Adrenal gland (tissue), 19 donors: ENCODE measurements around the gene C12orf43. TPM values are rescaled to one million over a fixed set of nuclear protein-coding genes. Genes with fewer than 3 reads are reported as not detected.
"Not testable (repeated sequence)": the region's sequence is repeated elsewhere in the genome, so short reads cannot be mapped to it uniquely, and the experiment has no call there.

Experiments
- DNase-seq, 7 donors: peaks; one replicate each; pipeline ENCODE4 v3.0.0-alpha.2; 2019 to 2020
- H3K27ac ChIP-seq, 5 donors: fragments of 200-600 bp; sonication (generic) in 4 of 5; 1 replicate in 3 of 5; 2 replicates in 2 of 5; pipeline versions ENCODE4 v1.5.1 to v1.8.0; 2016 to 2020; ENCODE audit warnings: mild to moderate bottlenecking in 1 of 5
- H3K27me3 ChIP-seq: fragments of 200-600 bp; 2 replicates; pipeline ENCODE4 v1.8.0; 2021
- H3K36me3 ChIP-seq, 2 donors: fragments of 200-600 bp; replicated peaks in 1 of 2; 1 replicate in 1 of 2; 2 replicates in 1 of 2; pipeline versions ENCODE4 v1.5.1 to v1.8.0; 2018 to 2022
- H3K4me1 ChIP-seq, 2 donors: fragments of 200-600 bp; replicated peaks in 1 of 2; 1 replicate in 1 of 2; 2 replicates in 1 of 2; pipeline versions ENCODE4 v1.5.1 to v1.8.0; 2018 to 2021
- H3K4me3 ChIP-seq, 4 donors: fragments of 200-600 bp; sonication (generic) in 3 of 4; one replicate each; pipeline ENCODE4 v1.5.1; 2016 to 2018
- H3K9me3 ChIP-seq, 3 donors: fragments of 200-600 bp; sonication (generic) in 1 of 3; replicated peaks in 1 of 3; 1 replicate in 2 of 3; 2 replicates in 1 of 3; pipeline versions ENCODE4 v1.5.1 to v1.8.0; 2016 to 2021
- CTCF ChIP-seq, 6 experiments: fragments of 450-650 bp in 4 of 6; fragments of 200-600 bp in 2 of 6; sonication (generic) in 1 of 6; IDR thresholded peaks; 1 replicate in 5 of 6; 2 replicates in 1 of 6; pipeline versions ENCODE4 v1.5.1 to v1.8.0; 2016 to 2021; ENCODE audit warnings: antibody characterized with exemption in 6 of 6, mild to moderate bottlenecking in 2 of 6, moderate library complexity in 1 of 6
- POLR2A ChIP-seq, 2 donors: fragments of 450-650 bp; IDR thresholded peaks; one replicate each; pipeline ENCODE4 v1.6.1; 2017; ENCODE audit warnings: antibody characterized with exemption in 2 of 2, mild to moderate bottlenecking in 2 of 2, moderate library complexity in 1 of 2
- WGBS, 4 donors: extraction: QIAGEN DNeasy Blood & Tissue Kit in 2 of 4; methylation state at CpG; one replicate each; pipeline versions ENCODE4 v1.1.5 to v1.1.7; 2013 to 2017; 5-methylcytosine and 5-hydroxymethylcytosine counted together
- intact Hi-C, 2 donors: fragments of 100-400 bp; cut with DNase I; formaldehyde crosslinking; loops; one replicate each; pipeline versions ENCODE4 v1.14.1 to v1.15.0; 2022 to 2023
- long read RNA-seq, 10 donors: library from polyadenylated mRNA in 3 of 10; unstranded in 2 of 10; stranded (forward) in 1 of 10; transcript quantifications; one replicate each; pipeline ENCODE4 v2.0.0 and lab custom pipeline, GENCODE V29; 2021 to 2026
- polyA plus RNA-seq, 3 donors: library from polyadenylated mRNA; stranded (reverse); fragments of 200-250 nt in 2 of 3; fragments of 350-450 nt in 1 of 3; fragmentation: Illumina TruSeq in 1 of 3; extraction: RNeasy Lipid Tissue Mini Kit (QIAGEN cat#74804) in 1 of 3; gene quantifications; one replicate each; pipeline ENCODE4 v1.2.3, GENCODE V29; 2013 to 2014
- total RNA-seq, 9 donors: library from RNA; depleted of rRNA in 4 of 9; stranded (reverse); fragments of >200 nt in 4 of 9; fragments of 120-200 nt in 1 of 9; fragmentation: NEBNext Ultra II Directional in 1 of 9; extraction: Animal tissue kit (Norgen Biotek cat#: 25700) in 1 of 9; gene quantifications; one replicate each; pipeline versions ENCODE4 v1.1.0 to v1.2.4, GENCODE V29; 2013 to 2023
- donor health status: healthy with polysubstance abuse.
- donor health status: Bipolar disorder and iron deficiency.
- donor health status: DM: yes; HTN: yes; CAD: no.
- donor health status: DM: no; HTN: no; CAD: no.
- donor health status: DM: no; HTN: no; CAD: no.
- donor health status: DM: yes; HTN: yes; CAD: no.

Gene C12orf43
- total RNA-seq (10 to 100 TPM in 8 of 9 donors, 1 to 10 TPM in 1; 8.9 to 20.0 (median 14.0) TPM), polyA plus RNA-seq (10 to 100 TPM; 10.9 to 14.6 (median 13.0) TPM)
- long read RNA-seq, donor 1, full-length matches to known transcripts = 1 of 1 reads
- long read RNA-seq, donor 1, partial matches to known transcripts = 0 of 1 reads
- long read RNA-seq, donor 1, other reads (novel, unspliced or antisense) = 0 of 1 reads
- long read RNA-seq, donor 2, full-length matches to known transcripts = 3 of 3 reads
- long read RNA-seq, donor 2, partial matches to known transcripts = 0 of 3 reads
- long read RNA-seq, donor 2, other reads (novel, unspliced or antisense) = 0 of 3 reads
- long read RNA-seq, donor 3, full-length matches to known transcripts = 1 of 1 reads
- long read RNA-seq, donor 3, partial matches to known transcripts = 0 of 1 reads
- long read RNA-seq, donor 3, other reads (novel, unspliced or antisense) = 0 of 1 reads
- long read RNA-seq, donor 4, full-length matches to known transcripts = 6 of 19 reads
- long read RNA-seq, donor 4, partial matches to known transcripts = 0 of 19 reads
- long read RNA-seq, donor 4, other reads (novel, unspliced or antisense) = 13 of 19 reads
- long read RNA-seq, donor 5, full-length matches to known transcripts = 6 of 15 reads
- long read RNA-seq, donor 5, partial matches to known transcripts = 0 of 15 reads
- long read RNA-seq, donor 5, other reads (novel, unspliced or antisense) = 9 of 15 reads
- long read RNA-seq, donor 6, full-length matches to known transcripts = 3 of 9 reads
- long read RNA-seq, donor 6, partial matches to known transcripts = 0 of 9 reads
- long read RNA-seq, donor 6, other reads (novel, unspliced or antisense) = 6 of 9 reads
- long read RNA-seq, donor 7 = 0 reads
- long read RNA-seq, donor 8, full-length matches to known transcripts = 2 of 12 reads
- long read RNA-seq, donor 8, partial matches to known transcripts = 0 of 12 reads
- long read RNA-seq, donor 8, other reads (novel, unspliced or antisense) = 10 of 12 reads
- long read RNA-seq, donor 9, full-length matches to known transcripts = 3 of 3 reads
- long read RNA-seq, donor 9, partial matches to known transcripts = 0 of 3 reads
- long read RNA-seq, donor 9, other reads (novel, unspliced or antisense) = 0 of 3 reads
- long read RNA-seq, donor 10, partial matches to known transcripts = 0 of 6 reads
- long read RNA-seq, donor 10, other reads (novel, unspliced or antisense) = 6 of 6 reads

- peaks cover 7 to 8% of the 10 kb centered on the region in 2 donors for H3K4me1 ChIP-seq
- H3K27me3 ChIP-seq = no peaks in the 10 kb centered on the region
- peak within 1 kb of the TSS in 3 of 5 donors; percentile 39 to 74 (median 68) for H3K27ac ChIP-seq
- H3K36me3 ChIP-seq = no peaks in the 10 kb centered on the region
- peak within 1 kb of the TSS in 3 of 4 donors; percentile 65 to 87 (median 69) for H3K4me3 ChIP-seq
- intact Hi-C loops = no loop called here
- H3K9me3 ChIP-seq = no peaks in the 10 kb centered on the region
- WGBS, 4 donors = 1 to 5% (median 1%) methylated on average over 16 to 34 of the region's 34 CpGs
- TF ChIP-seq POLR2A (IDR thresholded peaks at IDR 0.05) (peak in 1 of 2 donors; percentile 60), CTCF (IDR thresholded peaks at IDR 0.05) (no peak)
- peak; percentile 90 to 97 (median 92) for DNase-seq
These were observed at the start of gene C12orf43 for GRCh38 chr12:121015825-121016766. Gene C12orf43 (minus strand): TSS chr12:121016487. CDS start chr12:121016474, 13 bp downstream.

- H3K4me1 ChIP-seq = peaks cover 1 to 3% of the 10 kb centered on the region in 2 donors
- DNase-seq = peak in 1 of 7 donors; percentile 11
- H3K27ac ChIP-seq = no peak overlapping the region
- WGBS, 4 donors = 43 to 56% (median 48%) methylated on average over 2 of the region's 2 CpGs
- TF ChIP-seq POLR2A (IDR thresholded peaks at IDR 0.05) (no peak), CTCF (IDR thresholded peaks at IDR 0.05) (no peak)
- no peaks in the 10 kb centered on the region for H3K9me3 ChIP-seq
- H3K27me3 ChIP-seq = no peaks in the 10 kb centered on the region
- H3K36me3 ChIP-seq = no peaks in the 10 kb centered on the region
- intact Hi-C loops = no loop called here
- H3K4me3 ChIP-seq = no peak overlapping the region
These were observed 49.1 kb upstream of the C12orf43 start for GRCh38 chr12:121065345-121065744.

GRCh38 chr12:121064586-121064985 is 48.3 kb upstream of the C12orf43 start:
- H3K27ac ChIP-seq, H3K4me1 ChIP-seq, H3K27me3 ChIP-seq, H3K4me3 ChIP-seq, H3K36me3 ChIP-seq, H3K9me3 ChIP-seq: not testable (repeated sequence)
- 83 to 90% (median 86%) methylated on average over 12 of the region's 12 CpGs for WGBS, 4 donors
- intact Hi-C loops = loop anchor here in 1 of 2 donors (5.0 kb wide), 1 partner anchor 33 kb away; no protein-coding TSS in a partner anchor
- DNase-seq = peak in 1 of 7 donors; percentile 10

- intact Hi-C loops = loop anchor here in 1 of 2 donors (5.0 kb wide), 1 partner anchor 33 kb away; no protein-coding TSS in a partner anchor
- H3K4me3 ChIP-seq = no peak overlapping the region
- no peaks in the 10 kb centered on the region for H3K9me3 ChIP-seq
- 54 to 95% (median 85%) methylated on average over 1 of the region's 1 CpG for WGBS, 4 donors
- H3K27ac ChIP-seq = no peak overlapping the region
- H3K27me3 ChIP-seq = no peaks in the 10 kb centered on the region
- DNase-seq = peak in 1 of 7 donors; percentile 0
- H3K4me1 ChIP-seq = peaks cover 3 to 5% of the 10 kb centered on the region in 2 donors
- TF ChIP-seq CTCF (IDR thresholded peaks at IDR 0.05) (no peak), POLR2A (IDR thresholded peaks at IDR 0.05) (no peak)
- no peaks in the 10 kb centered on the region for H3K36me3 ChIP-seq
These were observed 47.8 kb upstream of the C12orf43 start for GRCh38 chr12:121064116-121064515.
